SU-DHL-6 (cell line): ENCODE results near the gene SH3BP5.

Source experiments
- EZH2phosphoT487 ChIP-seq: fragments of 200-600 bp; sonication (generic), shearing (Covaris generic); conservative IDR thresholded peaks from 2 replicates; pipeline ENCODE4 v1.6.1; 2018; ENCODE audit warnings: mild to moderate bottlenecking, antibody characterized with exemption, low read length, moderate library complexity, mixed read lengths
- TF ChIP-seq, protein P1 (sequence below): fragments of 200-600 bp; sonication (generic); IDR thresholded peaks from one replicate; pipeline ENCODE4 v1.5.1; 2017; ENCODE audit warnings: antibody characterized with exemption, mild to moderate bottlenecking, low read length, moderate library complexity; ENCODE audit not compliant: insufficient read depth, poor library complexity, severe bottlenecking

DNA sequence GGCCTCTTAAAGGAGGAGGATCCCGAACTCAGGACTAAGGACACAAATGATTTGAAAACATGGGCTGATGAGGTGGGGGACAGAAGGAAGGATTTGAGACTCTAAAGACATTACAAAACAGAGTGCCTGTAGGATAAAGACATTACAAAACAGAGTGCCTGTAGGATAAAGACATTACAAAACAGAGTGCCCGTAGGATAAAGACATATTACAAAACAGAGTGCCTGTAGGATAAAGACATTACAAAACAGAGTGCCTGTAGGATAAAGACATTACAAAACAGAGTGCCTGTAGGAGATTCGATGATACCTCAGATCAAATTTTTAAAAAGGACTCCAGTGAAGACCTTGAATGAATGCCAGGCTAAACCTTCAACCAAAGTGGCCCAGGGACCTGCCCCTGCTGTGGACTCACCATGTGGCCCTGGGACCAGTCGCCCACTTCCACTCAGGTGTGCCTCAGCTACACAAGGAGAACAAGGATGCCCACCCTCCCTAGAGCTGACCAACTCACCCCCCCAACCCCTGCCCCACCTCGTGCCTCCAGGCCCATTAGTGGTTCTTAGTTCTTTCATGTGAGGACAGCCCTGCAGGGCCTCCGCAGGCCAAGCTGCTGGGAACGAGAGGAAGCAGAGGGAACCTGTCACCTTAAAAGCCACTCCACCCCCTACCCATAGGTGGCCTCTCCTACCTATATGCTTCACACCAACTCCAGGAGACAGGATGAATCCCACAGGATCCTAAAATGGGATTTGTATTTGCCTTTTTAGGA is 59.8 kb downstream of the SH3BP5 start:
- TF ChIP-seq, protein P1, sequence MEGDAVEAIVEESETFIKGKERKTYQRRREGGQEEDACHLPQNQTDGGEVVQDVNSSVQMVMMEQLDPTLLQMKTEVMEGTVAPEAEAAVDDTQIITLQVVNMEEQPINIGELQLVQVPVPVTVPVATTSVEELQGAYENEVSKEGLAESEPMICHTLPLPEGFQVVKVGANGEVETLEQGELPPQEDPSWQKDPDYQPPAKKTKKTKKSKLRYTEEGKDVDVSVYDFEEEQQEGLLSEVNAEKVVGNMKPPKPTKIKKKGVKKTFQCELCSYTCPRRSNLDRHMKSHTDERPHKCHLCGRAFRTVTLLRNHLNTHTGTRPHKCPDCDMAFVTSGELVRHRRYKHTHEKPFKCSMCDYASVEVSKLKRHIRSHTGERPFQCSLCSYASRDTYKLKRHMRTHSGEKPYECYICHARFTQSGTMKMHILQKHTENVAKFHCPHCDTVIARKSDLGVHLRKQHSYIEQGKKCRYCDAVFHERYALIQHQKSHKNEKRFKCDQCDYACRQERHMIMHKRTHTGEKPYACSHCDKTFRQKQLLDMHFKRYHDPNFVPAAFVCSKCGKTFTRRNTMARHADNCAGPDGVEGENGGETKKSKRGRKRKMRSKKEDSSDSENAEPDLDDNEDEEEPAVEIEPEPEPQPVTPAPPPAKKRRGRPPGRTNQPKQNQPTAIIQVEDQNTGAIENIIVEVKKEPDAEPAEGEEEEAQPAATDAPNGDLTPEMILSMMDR = no peak
- TF ChIP-seq EZH2phosphoT487 = no peak
